H1 (cell line): ENCODE results near the gene IZUMO2. TPM values are rescaled to one million over a fixed set of nuclear protein-coding genes. Genes with fewer than 3 reads are reported as not detected.

Experiments
- CTCF ChIA-PET: fragments of 300-600 bp; sonication (Branson Sonifier 250); formaldehyde crosslinking; loops from one replicate; lab custom pipeline; 2021; ENCODE audit not compliant: partially characterized antibody; lab: Charles Lee
- POLR2A ChIA-PET: fragments of 300-600 bp; sonication (Branson Sonifier 250); formaldehyde crosslinking; loops from one replicate; lab custom pipeline; 2021; ENCODE audit warnings: inconsistent platforms; ENCODE audit not compliant: partially characterized antibody; lab: Charles Lee
- DNase-seq, 2 experiments: peaks; one replicate each; pipeline versions ENCODE4 v3.0.0 to v3.0.0-alpha.2; 2010 to 2022; ENCODE audit warnings: low spot score in 2 of 2, low read depth in 1 of 2, mixed read lengths in 1 of 2
- FAIRE-seq: peaks from 2 replicates; lab custom pipeline; 2011; peaks lifted over from hg19 to GRCh38; lab: Jason Lieb, UNC
- H2AFZ ChIP-seq: 2 replicates; pipeline ENCODE4 v1.8.1; 2012; ENCODE audit warnings: low read length, inconsistent platforms
- H2AK5ac ChIP-seq: 2 replicates; pipeline ENCODE4 v1.6.1; 2013; ENCODE audit warnings: low read depth, low read length
- H2BK120ac ChIP-seq: replicated peaks from 2 replicates; pipeline ENCODE3; 2013; ENCODE audit warnings: low read depth, low read length, inconsistent platforms
- H2BK12ac ChIP-seq: 2 replicates; pipeline ENCODE4 v1.6.1; 2013; ENCODE audit warnings: low read depth, low read length
- H2BK15ac ChIP-seq: 2 replicates; pipeline ENCODE4 v1.6.1; 2013; ENCODE audit warnings: low read length
- H2BK20ac ChIP-seq: 2 replicates; pipeline ENCODE4 v1.6.1; 2013; ENCODE audit warnings: low read length
- H2BK5ac ChIP-seq: 2 replicates; pipeline ENCODE4 v1.6.1; 2013; ENCODE audit warnings: low read depth, low read length
- H3K14ac ChIP-seq: 2 replicates; pipeline ENCODE4 v1.6.1; 2013; ENCODE audit warnings: inconsistent platforms; ENCODE audit not compliant: insufficient read length
- H3K18ac ChIP-seq: 2 replicates; pipeline ENCODE4 v1.6.1; 2013; ENCODE audit warnings: low read length; ENCODE audit errors: extremely low read depth
- H3K23ac ChIP-seq: 2 replicates; pipeline ENCODE4 v1.6.1; 2013; ENCODE audit warnings: inconsistent platforms; ENCODE audit not compliant: insufficient read length
- H3K23me2 ChIP-seq: 2 replicates; pipeline ENCODE4 v1.6.1; 2013; ENCODE audit warnings: low read depth, low read length
- H3K27ac ChIP-seq: 2 replicates; pipeline ENCODE4 v1.6.1; 2011; ENCODE audit warnings: low read depth, low read length, inconsistent platforms
- H3K27me3 ChIP-seq, 4 experiments: replicated peaks in 1 of 4; 1 replicate in 1 of 4; 2 replicates in 3 of 4; pipeline versions ENCODE4 v1.6.1 to v1.8.1; 2011 to 2013; ENCODE audit warnings: low read length in 3 of 4, mild to moderate bottlenecking in 3 of 4, inconsistent platforms in 2 of 4, mixed read lengths in 2 of 4, moderate library complexity in 1 of 4; ENCODE audit not compliant: control insufficient read depth in 3 of 4, insufficient read depth in 3 of 4; ENCODE audit errors: extremely low read depth in 1 of 4
- H3K36me3 ChIP-seq, 4 experiments: 2 replicates each; pipeline versions ENCODE4 v1.6.1 to v1.8.1; 2011 to 2013; ENCODE audit warnings: mild to moderate bottlenecking in 4 of 4, low read length in 3 of 4, moderate library complexity in 2 of 4, control low read depth in 1 of 4, inconsistent platforms in 1 of 4; ENCODE audit not compliant: insufficient read depth in 4 of 4, control insufficient read depth in 2 of 4
- H3K4ac ChIP-seq: replicated peaks from 2 replicates; pipeline ENCODE3; 2013; ENCODE audit warnings: low read length, low read depth, mixed read lengths, inconsistent platforms; ENCODE audit not compliant: insufficient read length
- H3K4me1 ChIP-seq, 4 experiments: replicated peaks in 1 of 4; 1 replicate in 1 of 4; 2 replicates in 3 of 4; pipeline versions ENCODE4 v1.6.1 to v1.8.1; 2011 to 2013; ENCODE audit warnings: low read length in 3 of 4, inconsistent platforms in 2 of 4, mixed read lengths in 1 of 4; ENCODE audit not compliant: insufficient read depth in 4 of 4, control insufficient read depth in 3 of 4
- H3K4me2 ChIP-seq, 2 experiments: 2 replicates each; pipeline versions ENCODE4 v1.6.1 to v1.8.1; 2011 to 2013; ENCODE audit warnings: low read depth in 2 of 2, low read length in 2 of 2, control low read depth in 1 of 2, inconsistent platforms in 1 of 2, mild to moderate bottlenecking in 1 of 2; ENCODE audit not compliant: insufficient read depth in 1 of 2
- H3K4me3 ChIP-seq, 4 experiments: fragments of 200-600, 300-600 bp in 1 of 4; sonication (generic), shearing (Covaris generic), sonication (Bioruptor Twin) in 1 of 4; 2 replicates each; pipeline versions ENCODE4 v1.5.1 to v1.8.1; 2011 to 2016; ENCODE audit warnings: low read length in 4 of 4, low read depth in 3 of 4, control low read depth in 2 of 4, inconsistent platforms in 2 of 4, mild to moderate bottlenecking in 2 of 4, mixed read lengths in 1 of 4, moderate library complexity in 1 of 4; ENCODE audit not compliant: insufficient read depth in 2 of 4; ENCODE audit errors: extremely low read depth in 1 of 4
- H3K56ac ChIP-seq: replicated peaks from 2 replicates; pipeline ENCODE3; 2013; ENCODE audit warnings: low read depth, mild to moderate bottlenecking, mixed read lengths, low read length, inconsistent platforms; ENCODE audit not compliant: insufficient read length
- H3K79me1 ChIP-seq: 2 replicates; pipeline ENCODE4 v1.6.1; 2013; ENCODE audit warnings: low read depth, low read length, control low read depth
- H3K79me2 ChIP-seq, 2 experiments: 2 replicates each; pipeline versions ENCODE4 v1.6.1 to v1.8.1; 2012 to 2013; ENCODE audit warnings: low read length in 2 of 2, mild to moderate bottlenecking in 2 of 2, inconsistent platforms in 1 of 2; ENCODE audit not compliant: insufficient read depth in 2 of 2, control insufficient read depth in 1 of 2
- H3K9ac ChIP-seq, 4 experiments: replicated peaks in 1 of 4; 1 replicate in 1 of 4; 2 replicates in 3 of 4; pipeline versions ENCODE4 v1.6.1 to v1.8.1; 2011 to 2013; ENCODE audit warnings: low read depth in 3 of 4, low read length in 3 of 4, control low read depth in 2 of 4, mild to moderate bottlenecking in 2 of 4, moderate library complexity in 2 of 4, inconsistent platforms in 1 of 4; ENCODE audit errors: extremely low read depth in 1 of 4
- H3K9me3 ChIP-seq, 2 experiments: 2 replicates each; pipeline versions ENCODE4 v1.6.1 to v1.8.1; 2012 to 2013; ENCODE audit warnings: mild to moderate bottlenecking in 2 of 2, moderate library complexity in 2 of 2, control low read depth in 1 of 2, inconsistent platforms in 1 of 2, low read depth in 1 of 2, low read length in 1 of 2, mixed read lengths in 1 of 2; ENCODE audit not compliant: insufficient read depth in 2 of 2
- H4K20me1 ChIP-seq, 2 experiments: replicated peaks in 1 of 2; 2 replicates each; pipeline versions ENCODE3 to v1.8.1; 2011 to 2013; ENCODE audit warnings: inconsistent platforms in 2 of 2, low read length in 2 of 2, mild to moderate bottlenecking in 1 of 2; ENCODE audit not compliant: insufficient read depth in 2 of 2, control insufficient read depth in 1 of 2
- H4K5ac ChIP-seq: 2 replicates; pipeline ENCODE4 v1.6.1; 2013; ENCODE audit warnings: low read length, low read depth, mixed read lengths, inconsistent platforms; ENCODE audit not compliant: insufficient read length
- H4K8ac ChIP-seq: 2 replicates; pipeline ENCODE4 v1.8.0; 2013; ENCODE audit warnings: mild to moderate bottlenecking, moderate library complexity, low read length, inconsistent platforms; ENCODE audit not compliant: insufficient read depth; ENCODE audit errors: extremely low read depth
- H4K91ac ChIP-seq: replicated peaks from 2 replicates; pipeline ENCODE3; 2013; ENCODE audit warnings: low read length, mixed read lengths, inconsistent platforms; ENCODE audit not compliant: insufficient read length
- ATF2 ChIP-seq: IDR thresholded peaks from 2 replicates; pipeline ENCODE4 v1.6.1; 2012; ENCODE audit warnings: low read length, inconsistent platforms
- EGR1 ChIP-seq: IDR thresholded peaks from 2 replicates; pipeline ENCODE4 v1.6.1; 2011; ENCODE audit warnings: low read depth, low read length, borderline replicate concordance
- FOSL1 ChIP-seq: IDR thresholded peaks from 2 replicates; pipeline ENCODE4 v1.6.1; 2011; ENCODE audit warnings: mild to moderate bottlenecking, low read depth, low read length, moderate library complexity; ENCODE audit not compliant: insufficient read depth
- polyA plus RNA-seq, 7 experiments: library from polyadenylated mRNA; depleted of rRNA in 3 of 7; stranded (reverse) in 5 of 7; unstranded in 2 of 7; fragments of >200 nt in 5 of 7; fragments of 200-250 nt in 2 of 7; gene quantifications; 1 replicate in 5 of 7; 2 replicates in 1 of 7; 4 replicates in 1 of 7; pipeline versions ENCODE4 v1.2.1 to v1.2.3, GENCODE V29; 2011 to 2013; ENCODE audit warnings: missing spikeins in 2 of 7, mixed read lengths in 2 of 7
- total RNA-seq: library from RNA; stranded (reverse); fragmentation: NEBNext Ultra II Directional; extraction: Animal tissue kit (Norgen Biotek cat#: 25700); gene quantifications from 2 replicates; pipeline ENCODE4 v1.2.1, GENCODE V29; 2021

Gene IZUMO2
- total and polyA plus RNA-seq, 2 of the 8 experiments (the other 6 are each of a cell fraction or from before 2014, with no cell fraction given) = 1.7 to 1.9 TPM

- FAIRE-seq (no peak), DNase-seq (no peak)
- H3K79me2 ChIP-seq = no peaks in the 10 kb centered on the region
- H3K23ac ChIP-seq = no peak overlapping the region
- H3K14ac ChIP-seq = no peak overlapping the region
- H3K4me2 ChIP-seq = no peak overlapping the region
- no peaks in the 10 kb centered on the region for H3K4me1 ChIP-seq
- no peak overlapping the region for H2AK5ac ChIP-seq
- no peaks in the 10 kb centered on the region for H3K23me2 ChIP-seq
- H3K27me3 ChIP-seq = no peaks in the 10 kb centered on the region
- H3K18ac ChIP-seq = no peak overlapping the region
- H2BK5ac ChIP-seq = no peak overlapping the region
- no peak overlapping the region for H3K9ac ChIP-seq
- H4K20me1 ChIP-seq = no peaks in the 10 kb centered on the region
- no peak overlapping the region for H2AFZ ChIP-seq
- ChIA-PET POLR2A (interaction anchor here (1.0 kb wide), 1 partner anchor 77 kb away, joined by 3 read pairs; no protein-coding TSS in a partner anchor), CTCF (interaction anchor here (0.8 to 1.4 kb wide), 8 partner anchors 11 to 83 kb away, joined by 3 to 4 read pairs (median 3); no protein-coding TSS in a partner anchor)
- H2BK120ac ChIP-seq = no peak overlapping the region
- no peaks in the 10 kb centered on the region for H3K79me1 ChIP-seq
- no peak overlapping the region for H3K56ac ChIP-seq
- H4K8ac ChIP-seq = no peak overlapping the region
- no peak overlapping the region for H3K27ac ChIP-seq
- no peak overlapping the region for H2BK12ac ChIP-seq
- H3K36me3 ChIP-seq = no peaks in the 10 kb centered on the region
- H2BK15ac ChIP-seq = no peak overlapping the region
- no peak overlapping the region for H4K91ac ChIP-seq
- no peak overlapping the region for H4K5ac ChIP-seq
- H3K9me3 ChIP-seq = peaks cover 3 to 13% of the 10 kb centered on the region in 2 experiments; a peak in 2 of 4 replicates
- TF ChIP-seq ATF2 (no peak), EGR1 (no peak), FOSL1 (no peak)
- H3K4me3 ChIP-seq = no peak overlapping the region
- H3K4ac ChIP-seq = no peak overlapping the region
- no peak overlapping the region for H2BK20ac ChIP-seq
These were observed 9.6 kb upstream of the IZUMO2 start for GRCh38 chr19:50172726-50173125.
